ENCODE results near the gene SRSF11.

The SRSF11 gene

GRCh38 chr1:70288166-70288565 is 67.0 kb downstream of the SRSF11 start:
- H3K9me2 ChIP-seq (replicated peaks; ENCODE audit: low read depth, low read length) = no peaks in the 10 kb centered on the region
- no peak for TF ChIP-seq CTCF (conservative IDR thresholded peaks at IDR 0.05; ENCODE audit: low read length)
- no peak for TF ChIP-seq EZH2phosphoT487 (IDR thresholded peaks at IDR 0.05; ENCODE audit: borderline replicate concordance)
- no peaks in the 10 kb centered on the region for H3K27me3 ChIP-seq (ENCODE audit: insufficient read depth, low read length, poor library complexity, severe bottlenecking)
- no peak overlapping the region for H3K4me3 ChIP-seq (ENCODE audit: low read length, poor library complexity, severe bottlenecking)
- H3K4me1 ChIP-seq (ENCODE audit: insufficient read depth, low read length, poor library complexity, severe bottlenecking) = no peaks in the 10 kb centered on the region
- peaks cover 49% of the 10 kb centered on the region; the same call in 1 of the 2 replicates for H3K36me3 ChIP-seq (ENCODE audit: insufficient read depth, low read length)
- no peaks in the 10 kb centered on the region for H4K20me1 ChIP-seq (ENCODE audit: insufficient read depth, low read length, poor library complexity, severe bottlenecking)
- H3K4me2 ChIP-seq (ENCODE audit: low read depth, low read length, poor library complexity, severe bottlenecking) = no peak overlapping the region
- no peak overlapping the region for H2AFZ ChIP-seq (ENCODE audit: low read length)
- no peaks in the 10 kb centered on the region for H3K79me2 ChIP-seq (ENCODE audit: insufficient read depth, low read length)
- no peak overlapping the region for H3K9ac ChIP-seq (ENCODE audit: low read depth, low read length, poor library complexity, severe bottlenecking)
- no peaks in the 10 kb centered on the region for H3F3A ChIP-seq (ENCODE audit: low read depth)
- no peaks in the 10 kb centered on the region for H3K9me3 ChIP-seq (ENCODE audit: insufficient read depth, low read depth, low read length)

- Histone ChIP-seq H4K20me1 (ENCODE audit: insufficient read depth, low read length, poor library complexity, severe bottlenecking) (no peaks in the 10 kb centered on the region), H3K9ac (ENCODE audit: low read depth, low read length, poor library complexity, severe bottlenecking) (no peak overlapping the region), H2AFZ (ENCODE audit: low read length) (no peak overlapping the region), H3K4me2 (ENCODE audit: low read depth, low read length, poor library complexity, severe bottlenecking) (no peak overlapping the region), H3K79me2 (ENCODE audit: insufficient read depth, low read length) (no peaks in the 10 kb centered on the region), H3K27me3 (ENCODE audit: insufficient read depth, low read length, poor library complexity, severe bottlenecking) (no peaks in the 10 kb centered on the region), H3F3A (ENCODE audit: low read depth) (no peaks in the 10 kb centered on the region), H3K9me2 (replicated peaks; ENCODE audit: low read depth, low read length) (no peaks in the 10 kb centered on the region), H3K36me3 (ENCODE audit: insufficient read depth, low read length) (peaks cover 62% of the 10 kb centered on the region; the same call in 1 of the 2 replicates), H3K9me3 (ENCODE audit: insufficient read depth, low read depth, low read length) (no peaks in the 10 kb centered on the region), H3K4me3 (ENCODE audit: low read length, poor library complexity, severe bottlenecking) (no peak overlapping the region), H3K4me1 (ENCODE audit: insufficient read depth, low read length, poor library complexity, severe bottlenecking) (no peaks in the 10 kb centered on the region)
- TF ChIP-seq EZH2phosphoT487 (IDR thresholded peaks at IDR 0.05; ENCODE audit: borderline replicate concordance) = no peak
- TF ChIP-seq CTCF (conservative IDR thresholded peaks at IDR 0.05; ENCODE audit: low read length) = no peak
Observed at GRCh38 chr1:70290218-70290617, 69.0 kb downstream of the SRSF11 start.

GRCh38 chr1:70293186-70293843 is 72.1 kb downstream of the SRSF11 start:
- Histone ChIP-seq H3K79me2 (ENCODE audit: insufficient read depth, low read length) (no peaks in the 10 kb centered on the region), H3K9ac (ENCODE audit: low read depth, low read length, poor library complexity, severe bottlenecking) (no peak overlapping the region), H3F3A (ENCODE audit: low read depth) (no peaks in the 10 kb centered on the region), H3K4me3 (ENCODE audit: low read length, poor library complexity, severe bottlenecking) (no peak overlapping the region), H3K9me3 (ENCODE audit: insufficient read depth, low read depth, low read length) (no peaks in the 10 kb centered on the region), H3K9me2 (replicated peaks; ENCODE audit: low read depth, low read length) (no peaks in the 10 kb centered on the region), H3K4me1 (ENCODE audit: insufficient read depth, low read length, poor library complexity, severe bottlenecking) (no peaks in the 10 kb centered on the region), H2AFZ (ENCODE audit: low read length) (no peak overlapping the region), H3K4me2 (ENCODE audit: low read depth, low read length, poor library complexity, severe bottlenecking) (no peak overlapping the region), H3K36me3 (ENCODE audit: insufficient read depth, low read length) (peaks cover 72% of the 10 kb centered on the region; the same call in 1 of the 2 replicates), H4K20me1 (ENCODE audit: insufficient read depth, low read length, poor library complexity, severe bottlenecking) (no peaks in the 10 kb centered on the region), H3K27me3 (ENCODE audit: insufficient read depth, low read length, poor library complexity, severe bottlenecking) (no peaks in the 10 kb centered on the region)
- TF ChIP-seq EZH2phosphoT487 (IDR thresholded peaks at IDR 0.05; ENCODE audit: borderline replicate concordance) = no peak

- Histone ChIP-seq H3K4me1 (ENCODE audit: insufficient read depth, low read length, poor library complexity, severe bottlenecking) (no peaks in the 10 kb centered on the region), H3K4me2 (ENCODE audit: low read depth, low read length, poor library complexity, severe bottlenecking) (no peak overlapping the region), H4K20me1 (ENCODE audit: insufficient read depth, low read length, poor library complexity, severe bottlenecking) (no peaks in the 10 kb centered on the region), H3K79me2 (ENCODE audit: insufficient read depth, low read length) (no peaks in the 10 kb centered on the region), H3K27me3 (ENCODE audit: insufficient read depth, low read length, poor library complexity, severe bottlenecking) (no peaks in the 10 kb centered on the region), H3F3A (ENCODE audit: low read depth) (no peaks in the 10 kb centered on the region), H3K9ac (ENCODE audit: low read depth, low read length, poor library complexity, severe bottlenecking) (no peak overlapping the region), H3K36me3 (ENCODE audit: insufficient read depth, low read length) (peaks cover 80% of the 10 kb centered on the region; the same call in 1 of the 2 replicates), H2AFZ (ENCODE audit: low read length) (no peak overlapping the region), H3K9me2 (replicated peaks; ENCODE audit: low read depth, low read length) (no peaks in the 10 kb centered on the region), H3K9me3 (ENCODE audit: insufficient read depth, low read depth, low read length) (no peaks in the 10 kb centered on the region), H3K4me3 (ENCODE audit: low read length, poor library complexity, severe bottlenecking) (no peak overlapping the region)
- TF ChIP-seq CTCF (conservative IDR thresholded peaks at IDR 0.05; ENCODE audit: low read length) = no peak
- TF ChIP-seq EZH2phosphoT487 (IDR thresholded peaks at IDR 0.05; ENCODE audit: borderline replicate concordance) = no peak
Observed at GRCh38 chr1:70295749-70296148, 74.6 kb downstream of the SRSF11 start.
